Stimulated activated CD4-positive, alpha-beta T cell treated with anti-CD3 and anti-CD28 coated beads, TNF-alpha, amount 100 ng/mL, for 48 hours (primary cell): ENCODE measurements around the gene IDE.

Source experiments
- DNase-seq, 3 donors: peaks; one replicate each; pipeline ENCODE4 v3.0.0-alpha.2; 2020; ENCODE audit warnings: low read depth in 3 of 3

Gene IDE

DNA sequence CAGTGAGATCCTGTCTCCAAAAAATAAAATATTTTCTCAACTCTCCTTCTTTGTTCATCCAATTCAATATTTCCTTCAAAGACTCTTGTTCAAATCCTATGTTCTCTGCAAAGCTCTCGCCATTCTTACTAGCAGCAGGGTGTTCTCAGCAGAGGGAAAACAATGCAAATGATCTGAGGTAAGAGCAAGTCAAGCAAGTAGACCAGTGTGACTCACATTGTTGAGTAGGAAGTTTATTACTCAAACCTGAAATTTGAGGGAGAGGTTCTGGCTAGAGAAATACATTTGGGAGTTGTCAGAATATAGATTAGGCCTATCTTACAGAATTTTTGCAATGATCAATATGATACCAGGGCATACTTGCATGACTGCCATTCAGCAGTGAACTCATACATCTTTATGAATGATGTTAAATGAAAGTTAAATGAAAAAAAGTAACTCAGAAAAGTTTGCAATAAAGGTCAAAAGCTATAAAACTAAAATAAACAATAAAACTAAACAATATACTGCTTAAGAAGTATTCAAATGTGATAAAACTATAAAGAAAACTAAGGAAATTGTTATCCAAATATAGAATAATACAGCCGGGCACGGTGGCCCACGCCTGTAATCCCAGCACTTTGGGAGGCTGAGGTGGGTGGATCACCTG is 5.8 kb downstream of the IDE start:
- DNase-seq = no peak

DNA sequence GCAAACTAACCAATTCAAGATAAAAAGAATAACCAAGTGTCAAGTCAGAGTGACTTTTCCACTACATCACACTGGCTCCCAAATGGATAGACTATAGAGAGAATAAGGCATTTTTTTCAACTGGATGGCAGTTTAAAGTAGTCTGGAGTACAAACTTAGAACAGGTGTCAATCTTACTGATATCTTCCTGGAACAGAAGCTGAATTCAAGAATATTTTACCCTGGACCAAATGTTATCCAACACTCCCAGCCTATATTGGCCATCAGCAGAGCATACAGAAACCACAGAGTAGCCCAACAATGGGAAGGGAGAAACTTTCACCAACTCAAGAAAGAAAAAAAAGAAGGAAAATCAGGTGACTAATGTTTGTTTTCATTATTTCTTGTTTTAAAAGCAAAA is 11.5 kb downstream of the IDE start:
- DNase-seq = no peak

DNA sequence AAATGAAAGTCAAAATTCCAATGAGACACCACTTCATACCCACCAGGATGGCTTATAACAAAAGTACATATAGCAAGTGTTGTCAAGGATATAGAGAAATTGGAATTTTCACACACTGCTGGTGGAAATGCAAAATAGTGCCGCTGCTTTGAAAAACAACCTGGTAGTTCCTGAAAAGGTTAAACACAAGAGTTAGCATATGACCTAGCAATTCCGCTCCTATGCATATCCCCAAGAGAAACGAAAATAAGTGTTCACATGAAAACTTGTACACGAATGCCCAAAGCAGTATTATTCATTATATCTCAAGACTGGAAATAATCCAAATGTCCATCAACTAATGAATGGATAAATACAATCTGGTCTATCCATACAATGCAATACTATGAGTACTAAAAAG is 14.8 kb downstream of the IDE start:
- DNase-seq = no peak

DNA sequence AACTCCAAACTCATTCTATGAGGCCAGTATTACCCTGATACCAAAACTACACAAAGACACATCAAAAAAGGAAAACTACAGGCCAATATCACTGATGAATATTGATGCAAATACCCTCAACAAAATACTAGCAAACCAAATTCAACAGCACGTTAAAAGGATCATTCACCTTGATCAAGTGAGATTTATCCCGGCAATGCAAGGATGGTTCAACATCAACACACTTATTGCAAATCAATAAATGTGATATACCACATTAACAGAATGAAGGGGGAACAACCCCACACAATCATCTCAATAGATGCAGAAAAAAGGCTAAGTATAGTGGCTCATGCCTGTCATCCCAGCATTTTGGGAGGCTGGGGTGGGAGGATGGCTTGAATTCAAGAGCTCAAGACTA is 19.9 kb downstream of the IDE start:
- DNase-seq = no peak

DNA sequence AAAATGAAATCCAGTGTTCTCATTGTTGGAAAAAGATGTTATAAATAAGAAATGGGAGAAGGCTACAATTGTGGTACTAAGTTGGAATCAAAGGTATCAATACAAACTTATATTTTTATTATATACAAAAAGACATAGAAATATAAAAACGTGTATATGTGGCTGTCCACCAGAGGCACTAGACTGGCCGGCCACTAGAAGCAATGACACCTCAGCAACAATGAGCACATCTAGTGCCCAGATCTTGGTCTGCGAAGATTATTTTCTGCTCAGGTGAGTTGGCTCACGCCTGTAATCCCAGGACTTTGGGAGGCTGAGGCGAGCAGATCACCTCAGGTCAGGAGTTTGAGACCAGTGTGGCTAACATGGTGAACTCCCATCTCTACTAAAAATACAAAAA is 21.6 kb downstream of the IDE start:
- no peak for DNase-seq

DNA sequence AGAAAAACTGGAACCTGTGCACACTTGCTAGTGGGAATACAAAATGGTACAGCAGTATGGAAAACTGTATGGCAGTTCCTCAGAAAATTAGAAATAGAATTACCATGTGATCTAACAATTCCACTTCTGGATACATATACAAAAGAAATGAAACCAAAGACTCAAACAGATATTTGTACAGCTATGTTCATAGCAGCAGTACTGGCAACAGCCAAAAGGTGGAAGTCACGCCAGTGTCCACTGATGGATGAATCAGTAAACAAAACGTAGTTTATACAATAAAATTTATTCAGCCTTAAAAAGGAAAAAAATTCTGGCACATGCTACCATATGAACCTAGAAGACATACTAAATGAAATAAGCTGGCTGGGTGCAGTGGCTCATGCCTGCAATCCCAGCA is 23.0 kb downstream of the IDE start:
- no peak for DNase-seq

DNA sequence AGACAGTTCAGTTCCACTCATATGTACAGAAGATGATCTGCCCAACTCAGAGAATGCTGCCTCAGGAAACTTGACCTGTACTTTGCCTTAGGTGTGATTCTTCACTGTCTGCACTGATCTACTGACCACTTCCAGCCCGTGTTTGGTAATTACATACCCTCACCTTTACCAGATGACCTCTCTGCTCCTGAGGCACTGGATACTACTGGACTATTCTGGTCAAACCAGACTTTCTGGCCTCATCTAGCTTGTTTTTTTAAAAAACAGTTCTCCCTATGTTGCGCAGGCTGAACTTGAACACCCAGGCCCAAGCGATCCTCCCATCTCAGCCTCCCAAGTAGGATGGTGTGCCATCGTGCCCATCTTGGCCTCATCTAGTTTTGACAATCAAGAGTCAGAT is 26.2 kb downstream of the IDE start:
- no peak for DNase-seq

DNA sequence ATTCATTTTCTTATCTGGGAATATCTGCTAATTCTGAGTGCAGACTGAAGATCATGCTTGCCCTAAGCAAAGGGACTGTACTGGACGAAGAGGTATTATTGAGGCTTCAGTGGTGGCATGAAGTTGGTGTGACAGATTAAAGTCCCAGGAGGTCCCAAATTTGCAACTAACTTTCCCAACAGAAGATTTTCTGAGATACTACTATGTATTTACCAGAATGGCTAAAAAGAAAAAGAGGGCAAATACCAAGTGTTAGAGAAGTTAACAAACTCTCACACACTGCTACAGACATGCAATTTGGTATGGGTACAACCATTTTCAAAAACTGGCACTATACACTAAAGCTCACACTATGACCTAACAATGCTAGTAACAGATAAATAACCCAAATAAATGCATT is 28.3 kb downstream of the IDE start:
- no peak for DNase-seq

DNA sequence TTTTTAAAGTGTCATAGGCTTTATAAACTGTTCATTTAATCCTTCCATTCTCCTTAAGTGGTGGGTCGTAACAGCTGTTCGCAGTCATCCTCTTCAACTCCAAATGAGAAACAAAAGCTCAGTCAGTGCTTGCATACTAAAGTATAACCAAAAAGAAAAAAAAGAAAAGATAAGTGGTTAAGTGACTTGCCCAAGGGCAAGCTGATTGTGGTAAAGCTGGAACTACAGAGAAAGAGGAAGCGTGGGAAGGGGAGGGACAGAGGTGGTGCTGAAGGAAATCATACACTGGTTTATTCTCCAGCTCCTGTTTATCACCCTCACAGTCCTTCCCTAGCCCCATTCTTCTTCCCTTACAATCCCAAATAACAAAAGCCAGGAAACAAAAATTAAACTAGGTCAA is 29.6 kb downstream of the IDE start:
- DNase-seq = no peak

DNA sequence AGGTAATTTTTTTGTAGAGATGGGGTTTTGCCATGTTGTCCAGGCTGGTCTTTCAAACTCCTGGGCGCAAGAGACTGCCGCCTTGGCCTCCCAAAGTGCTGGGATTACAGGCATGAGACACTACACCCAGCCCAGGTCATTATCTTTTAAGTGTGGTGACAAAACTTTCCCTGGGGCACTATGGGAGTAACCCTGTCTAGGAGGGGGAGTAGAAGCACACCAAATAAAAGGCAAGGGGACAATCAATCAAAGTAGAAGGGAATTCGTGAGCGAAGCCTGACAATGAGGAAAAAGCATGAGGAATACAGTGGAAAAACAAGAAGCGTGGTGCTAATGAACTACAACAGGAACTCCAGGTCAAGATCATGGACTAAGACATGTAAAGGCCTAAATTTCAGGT is 31.4 kb downstream of the IDE start:
- DNase-seq = no peak

DNA sequence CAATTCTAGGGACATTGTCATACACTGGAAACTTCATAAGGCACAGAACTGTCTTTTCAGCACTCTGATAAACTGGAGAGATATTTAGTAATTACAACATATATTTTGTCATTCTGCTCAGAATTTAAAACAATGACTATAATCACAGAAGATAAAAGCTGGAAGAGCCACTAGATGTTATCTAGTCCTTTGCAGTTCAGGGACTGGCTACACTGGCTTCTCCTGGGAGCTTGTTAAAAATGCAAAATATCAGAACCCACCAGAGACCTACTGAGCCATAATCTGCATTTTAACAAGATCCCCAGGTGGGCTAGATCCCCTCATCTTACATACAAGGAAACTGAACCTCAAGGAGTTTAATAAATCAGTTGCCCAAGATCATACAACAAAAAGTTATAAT is 32.3 kb downstream of the IDE start:
- no peak for DNase-seq

DNA sequence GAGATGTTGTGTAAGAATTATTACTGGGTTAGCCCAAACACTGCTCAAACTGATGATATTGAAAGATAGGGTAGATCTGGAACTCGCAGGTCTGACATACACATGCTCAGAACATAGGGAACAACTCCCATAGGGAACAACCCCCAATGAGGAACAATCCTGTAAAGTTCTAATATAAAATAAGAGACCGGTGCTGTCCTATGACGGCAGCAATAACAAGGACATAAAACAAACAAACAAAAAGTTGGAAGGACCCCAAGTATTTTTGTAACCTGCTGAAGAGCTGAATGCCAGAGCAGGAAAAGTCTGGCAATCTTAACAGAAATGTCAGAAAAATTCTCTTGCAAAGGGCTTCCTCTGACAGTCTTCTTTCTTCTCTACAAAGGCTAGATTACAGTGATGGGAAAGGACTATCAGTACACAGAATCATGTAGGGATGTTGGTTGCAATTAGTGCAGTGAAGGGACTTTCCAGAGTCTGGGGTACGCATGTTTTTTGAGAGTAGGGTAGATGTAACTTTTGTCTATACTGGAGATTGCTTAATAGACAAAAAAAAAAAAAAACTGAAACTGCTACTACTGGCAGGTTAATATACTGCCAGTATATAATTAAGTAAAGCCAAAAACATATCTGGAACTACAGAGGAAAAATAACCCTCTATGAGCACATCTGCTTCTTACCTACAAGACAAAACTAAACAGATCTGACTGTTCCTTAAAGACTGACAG is 35.5 kb downstream of the IDE start:
- no peak for DNase-seq

DNA sequence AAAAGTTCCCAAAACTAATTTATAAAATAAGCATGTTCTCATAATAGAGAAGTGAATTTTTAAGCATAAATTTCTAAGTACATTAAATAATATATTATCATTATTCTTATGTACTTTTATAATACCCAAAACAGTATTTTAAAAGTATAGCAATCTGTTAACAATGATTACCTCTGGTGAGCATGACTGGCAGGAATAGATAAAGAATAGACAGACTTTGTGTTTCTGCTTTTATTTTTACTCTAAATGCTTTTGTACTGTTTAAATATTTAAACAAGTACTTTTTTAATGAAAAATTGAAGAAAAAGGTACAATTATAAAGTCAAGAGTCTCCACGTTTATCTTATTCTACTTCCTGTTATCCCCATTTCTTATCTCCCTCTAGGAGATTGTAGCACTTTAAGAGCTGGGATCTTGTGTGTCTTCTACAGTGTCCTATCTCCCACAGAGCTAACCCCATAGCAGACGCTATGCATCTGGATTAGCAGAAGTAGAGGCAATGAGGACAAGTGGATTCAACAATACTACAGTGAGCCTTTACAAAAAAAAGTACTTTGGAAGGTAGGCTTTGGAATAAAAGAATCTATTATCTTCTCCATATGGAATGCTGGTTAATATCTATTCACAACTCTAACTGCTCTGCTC is 42.9 kb downstream of the IDE start:
- DNase-seq = no peak

DNA sequence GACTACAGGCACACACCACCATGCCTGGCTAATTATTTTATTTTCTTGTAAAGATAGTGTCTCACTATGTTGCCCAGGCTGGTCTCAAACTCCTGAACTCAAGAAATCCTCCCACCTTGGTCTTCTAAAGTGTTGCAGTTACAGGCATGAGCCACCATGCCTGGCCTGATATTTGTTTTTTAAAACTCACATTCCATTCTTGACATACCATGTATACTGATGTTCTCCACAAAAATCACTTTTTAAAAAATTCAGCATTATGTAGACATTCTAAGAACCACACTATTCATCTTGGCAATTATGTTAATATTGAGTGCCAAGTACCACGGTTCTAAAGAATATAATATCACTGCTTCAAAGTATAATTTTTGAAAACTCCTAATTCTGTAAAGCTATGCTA is 43.5 kb downstream of the IDE start:
- no peak for DNase-seq

DNA sequence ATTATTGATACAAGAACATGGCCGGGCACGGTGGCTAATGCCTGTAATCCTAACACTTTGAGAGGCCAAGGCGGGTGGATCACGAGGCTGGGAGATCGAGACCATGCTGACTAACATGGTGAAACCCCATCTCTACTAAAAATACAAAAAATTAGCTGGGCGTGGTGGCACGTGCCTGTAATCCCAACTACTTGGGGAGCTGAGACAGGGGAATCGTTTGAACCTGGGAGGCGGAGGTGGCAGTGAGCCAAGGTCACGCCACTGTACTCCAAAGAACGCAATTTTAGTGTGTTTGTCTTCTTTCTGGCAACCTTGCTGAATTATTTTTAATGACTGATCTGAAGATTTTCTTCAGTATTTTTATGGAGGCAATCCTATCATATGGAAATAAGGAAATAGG is 46.2 kb downstream of the IDE start:
- DNase-seq = no peak

DNA sequence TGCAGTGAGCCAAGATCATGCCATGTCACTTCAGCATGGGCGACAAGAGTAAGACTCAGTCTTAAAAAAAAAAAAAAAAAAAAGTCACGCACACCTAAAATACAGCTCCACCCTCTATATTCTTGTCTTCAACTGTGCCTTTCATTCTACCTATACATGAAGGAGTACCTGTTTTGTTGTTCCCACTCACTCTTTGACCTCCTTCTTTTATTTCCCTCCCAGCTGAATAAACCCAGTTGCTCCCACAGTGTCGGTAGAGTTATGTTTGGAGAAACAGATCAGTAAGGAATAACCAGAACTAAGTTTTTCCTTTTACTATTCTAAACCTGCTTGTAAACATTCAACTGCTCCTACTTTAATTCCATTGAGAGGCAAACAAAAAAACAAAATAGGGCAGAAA is 50.3 kb downstream of the IDE start:
- no peak for DNase-seq

DNA sequence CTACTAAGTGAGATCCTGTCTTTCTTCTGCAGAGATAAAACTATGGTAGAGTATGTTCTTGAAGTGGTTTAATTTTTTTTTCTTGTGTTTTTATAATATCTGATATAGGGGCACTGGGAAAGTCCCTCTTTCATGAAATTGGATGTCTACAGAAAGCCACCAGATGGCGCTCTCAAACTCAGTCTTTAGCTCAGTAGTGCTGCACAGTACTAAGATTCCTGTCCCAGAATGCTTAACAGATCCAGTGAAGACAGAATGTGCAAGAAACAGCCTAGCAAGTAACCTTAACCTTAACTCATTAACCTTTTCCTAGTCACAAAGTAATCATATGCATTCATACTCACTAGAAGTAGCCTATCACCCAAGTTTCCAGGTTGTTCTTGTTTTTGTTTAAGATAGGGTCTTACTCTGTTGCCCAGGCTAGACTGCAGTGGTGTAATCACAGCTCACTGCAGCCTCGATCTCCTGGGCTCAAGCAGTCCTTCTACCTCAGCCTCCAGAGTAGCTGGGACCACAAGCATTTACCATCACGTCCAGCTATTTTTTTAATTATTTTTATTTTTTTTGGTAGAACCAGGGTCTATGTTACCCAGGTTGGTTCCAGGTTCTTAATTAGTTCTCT is 56.7 kb downstream of the IDE start:
- peak; percentile 32 to 55 (median 39) for DNase-seq

DNA sequence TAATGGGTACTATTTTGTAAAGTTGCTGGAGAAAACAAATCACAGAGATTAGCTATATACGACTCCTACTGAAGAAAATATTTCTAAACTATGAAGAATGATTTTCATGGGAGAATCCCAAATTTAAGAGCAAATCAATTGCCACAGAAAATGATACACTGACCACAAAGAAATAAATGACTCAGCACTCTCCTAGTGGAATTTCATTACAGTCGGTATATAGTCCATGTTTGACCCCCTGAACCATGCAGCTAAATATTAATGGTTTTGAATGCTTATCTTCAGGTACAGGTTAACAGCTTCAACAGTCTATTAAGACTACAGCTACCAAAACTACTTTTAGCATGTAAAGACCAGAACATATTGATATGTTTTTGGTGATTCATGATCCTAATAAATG is 65.0 kb downstream of the IDE start:
- no peak for DNase-seq

DNA sequence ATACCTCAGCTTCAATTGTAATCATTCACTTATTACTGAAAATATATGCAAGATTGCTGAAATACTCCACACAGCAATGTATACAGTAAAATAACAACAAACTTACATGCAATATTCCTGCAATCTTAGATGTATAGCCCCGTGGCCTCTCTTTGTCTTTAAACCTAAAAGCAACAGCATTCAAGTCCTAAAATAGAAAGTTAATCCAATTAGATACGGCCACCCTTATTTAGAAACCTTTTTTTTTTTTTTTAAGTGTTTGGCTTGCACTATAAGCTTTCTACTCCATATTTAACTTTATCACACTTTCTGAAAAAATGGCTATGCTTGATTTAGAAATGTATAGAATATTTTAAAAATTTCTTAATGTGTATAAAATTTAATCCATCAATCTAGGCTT is 67.6 kb downstream of the IDE start:
- no peak for DNase-seq

DNA sequence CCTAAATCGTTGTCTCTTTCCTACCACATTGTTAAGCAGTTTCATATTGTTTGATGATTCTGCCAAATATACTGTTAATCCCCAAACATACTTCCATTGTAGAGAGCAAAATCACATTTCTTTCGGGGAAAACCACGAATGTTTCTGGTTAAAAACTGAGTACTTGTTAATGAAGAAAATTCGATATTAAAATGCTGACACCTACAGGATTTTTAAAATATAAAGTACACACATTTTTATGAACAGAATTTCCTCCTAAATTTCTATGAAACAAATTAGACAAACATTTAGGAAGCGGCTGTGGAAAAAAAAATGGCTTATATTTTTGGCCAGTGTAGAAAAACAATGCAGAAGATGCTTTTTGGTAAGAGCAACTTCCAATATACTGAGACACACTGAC is 68.8 kb downstream of the IDE start:
- DNase-seq = no peak

DNA sequence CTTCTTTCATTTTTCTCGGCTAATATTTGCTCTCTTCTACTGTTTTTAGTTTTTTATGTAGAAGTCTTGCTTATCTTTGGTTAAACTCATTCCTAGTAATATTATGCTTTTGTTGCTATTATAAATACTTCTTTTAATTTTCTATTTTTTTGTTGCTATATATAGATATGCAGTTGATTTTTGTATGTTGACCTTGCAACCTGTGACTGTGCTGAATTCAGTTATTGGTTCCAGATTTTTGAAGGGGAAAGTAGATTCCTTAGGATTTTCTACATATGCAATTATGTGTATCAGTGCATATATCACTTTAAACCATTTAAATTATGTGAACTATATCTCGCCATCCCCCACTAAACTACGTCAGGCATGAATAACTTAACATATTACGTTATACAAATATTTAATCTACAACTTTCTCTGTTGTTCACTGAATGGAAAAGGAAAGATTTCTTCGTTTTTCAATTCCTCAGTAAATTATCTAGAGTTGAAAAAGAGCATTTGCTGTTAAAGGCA is 71.5 kb downstream of the IDE start:
- no peak for DNase-seq

DNA sequence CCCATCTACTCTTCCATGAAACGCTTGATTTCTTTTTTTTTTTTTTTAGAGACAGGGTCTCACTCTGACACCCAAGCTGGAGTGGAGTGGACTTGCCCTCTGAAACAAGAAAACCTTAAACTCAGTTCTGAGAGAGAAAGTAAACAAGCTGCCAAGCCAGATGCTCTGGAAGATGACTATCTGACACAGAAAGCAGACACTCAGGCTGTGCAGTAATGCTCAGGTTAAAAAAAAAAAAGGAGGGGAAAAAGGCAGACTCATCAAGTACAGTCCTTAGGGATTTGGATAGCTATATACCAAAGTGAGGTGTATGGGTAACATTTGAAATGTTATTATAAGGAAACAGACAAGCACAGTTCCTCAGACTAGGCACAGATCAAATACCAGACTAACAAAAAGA is 80.5 kb downstream of the IDE start:
- DNase-seq = no peak

DNA sequence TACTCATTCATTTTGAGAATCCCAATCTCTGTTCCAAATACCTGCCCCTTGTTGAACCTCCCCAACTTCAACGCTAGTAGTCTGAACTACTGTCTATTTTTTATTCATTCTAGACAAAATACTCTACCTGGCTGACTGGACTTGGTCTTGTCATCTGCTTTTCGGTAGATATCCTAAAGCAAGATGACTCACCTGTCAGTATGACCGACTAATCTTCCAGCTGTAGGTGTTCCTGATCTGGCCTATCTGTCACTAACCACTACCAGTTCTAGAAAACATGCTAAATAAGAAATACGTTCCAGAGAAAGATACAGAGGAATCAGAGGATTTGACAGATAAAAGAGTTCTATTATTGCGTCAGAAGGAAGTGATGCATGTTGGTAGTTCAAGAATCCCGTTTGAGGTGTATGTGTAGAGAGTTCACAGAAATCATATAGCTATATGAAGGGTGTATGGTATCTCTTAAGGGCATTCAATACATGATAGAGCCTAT is 81.1 kb downstream of the IDE start:
- DNase-seq = no peak
